Measurements from ENCODE around the gene STPG1.

STPG1 gene

GRCh38 chr1:24339996-24340395, 73.6 kb downstream of the STPG1 start:
- TF ChIP-seq CTCF (IDR thresholded peaks at IDR 0.05; ENCODE audit: low read depth, low read length): no peak
- DNase-seq (ENCODE audit: extremely low read depth, low read depth): no peak

- DNase-seq (ENCODE audit: extremely low read depth, low read depth): no peak
- no peak for TF ChIP-seq CTCF (IDR thresholded peaks at IDR 0.05; ENCODE audit: low read depth, low read length)
Observed at GRCh38 chr1:24338447-24338846, 75.1 kb downstream of the STPG1 start.

GRCh38 chr1:24337455-24337854, 76.1 kb downstream of the STPG1 start:
- DNase-seq (ENCODE audit: extremely low read depth, low read depth): no peak
- TF ChIP-seq CTCF (IDR thresholded peaks at IDR 0.05; ENCODE audit: low read depth, low read length): no peak

- no peak for DNase-seq (ENCODE audit: extremely low read depth, low read depth)
- no peak for TF ChIP-seq CTCF (IDR thresholded peaks at IDR 0.05; ENCODE audit: low read depth, low read length)
Observed at GRCh38 chr1:24336075-24336474, 77.5 kb downstream of the STPG1 start.

- no peak for TF ChIP-seq CTCF (IDR thresholded peaks at IDR 0.05; ENCODE audit: low read depth, low read length)
- no peak for DNase-seq (ENCODE audit: extremely low read depth, low read depth)
Observed at GRCh38 chr1:24331961-24332673, 81.5 kb downstream of the STPG1 start.

GRCh38 chr1:24329797-24330543, 83.6 kb downstream of the STPG1 start:
- DNase-seq (ENCODE audit: extremely low read depth, low read depth): no peak

More at GRCh38 chr1:24329797-24330543, 83.6 kb downstream of the STPG1 start:
- no peak for TF ChIP-seq CTCF (IDR thresholded peaks at IDR 0.05; ENCODE audit: low read depth, low read length)
